H54 (cell line): ENCODE measurements around the gene CDK4.
A peak's percentile ranks its signal among the peaks of the same experiment; 100 is the strongest.
"Not testable (repeated sequence)": the region's sequence is repeated elsewhere in the genome, so short reads cannot be mapped to it uniquely, and the experiment has no call there.

Experiments
- DNase-seq: peaks from one replicate; pipeline ENCODE4 v3.0.0; 2011; ENCODE audit warnings: low spot score, mixed read lengths; ENCODE audit not compliant: insufficient read length
- FAIRE-seq: peaks from 3 replicates; lab custom pipeline; 2011; peaks lifted over from hg19 to GRCh38; lab: Jason Lieb, UNC
- POLR2A ChIP-seq: IDR thresholded peaks from 2 replicates; pipeline ENCODE4 v1.6.1; 2011; ENCODE audit warnings: low read depth, mild to moderate bottlenecking, low read length

CDK4 gene

DNA sequence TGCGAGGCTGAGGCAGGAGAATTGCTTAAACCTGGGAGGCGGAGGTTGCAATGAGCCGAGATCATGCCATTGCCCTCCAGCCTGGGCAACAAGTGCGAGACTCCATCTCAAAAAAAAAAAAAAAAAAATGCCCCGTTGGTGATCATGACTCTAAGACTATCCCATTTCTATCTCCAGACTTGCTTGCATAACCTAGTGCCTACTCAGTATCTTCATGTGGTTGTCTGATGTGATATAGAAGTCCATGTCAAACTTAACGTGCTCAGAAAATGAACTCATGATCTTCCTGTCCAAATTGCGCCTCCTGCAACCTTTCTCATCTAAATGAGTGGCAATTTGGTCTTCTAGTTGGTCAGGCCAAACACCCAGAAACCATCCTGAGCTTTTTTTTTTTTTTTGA is 25.8 kb upstream of the CDK4 start:
- FAIRE-seq = no peak
- DNase-seq = no peak
- no peak for TF ChIP-seq POLR2A

DNA sequence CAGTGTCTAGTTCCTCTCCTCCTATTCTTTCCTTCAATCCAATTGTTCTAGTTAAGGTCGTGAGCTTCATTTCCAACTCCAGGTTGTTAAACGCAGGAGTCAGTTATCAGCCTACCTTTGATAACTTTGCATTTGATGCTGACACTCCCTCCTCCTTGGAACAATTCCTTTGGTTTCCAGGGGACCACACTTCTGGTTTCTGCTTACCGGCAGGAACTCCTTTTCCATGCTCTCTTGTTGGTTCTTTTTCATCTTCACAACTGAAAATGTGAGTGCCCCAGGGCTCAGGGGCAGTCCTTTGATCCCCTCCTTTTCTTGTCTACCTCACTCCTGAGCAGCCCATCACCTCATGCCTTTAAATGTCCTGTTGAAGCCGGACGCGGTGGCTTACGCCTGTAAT is 25.3 kb upstream of the CDK4 start:
- TF ChIP-seq POLR2A = no peak
- DNase-seq = no peak
- no peak for FAIRE-seq

DNA sequence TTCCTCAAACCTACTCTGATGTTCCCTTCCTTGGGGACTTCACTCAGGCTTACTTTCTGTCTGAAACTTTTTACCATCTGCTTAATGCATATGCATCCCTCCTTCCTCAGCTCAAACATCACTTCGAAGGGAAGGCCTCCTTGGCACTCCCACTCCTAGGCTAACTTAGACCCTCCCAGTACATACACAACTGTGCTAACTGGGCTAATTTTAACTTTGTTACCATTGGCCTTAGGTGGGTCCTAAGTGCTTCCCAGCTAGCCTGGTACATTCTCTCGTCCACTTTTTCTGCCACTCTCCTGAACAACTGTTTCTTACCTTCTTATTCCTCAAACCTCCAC is 24.1 kb upstream of the CDK4 start:
- DNase-seq (no peak), FAIRE-seq (no peak)
- TF ChIP-seq POLR2A = no peak

DNA sequence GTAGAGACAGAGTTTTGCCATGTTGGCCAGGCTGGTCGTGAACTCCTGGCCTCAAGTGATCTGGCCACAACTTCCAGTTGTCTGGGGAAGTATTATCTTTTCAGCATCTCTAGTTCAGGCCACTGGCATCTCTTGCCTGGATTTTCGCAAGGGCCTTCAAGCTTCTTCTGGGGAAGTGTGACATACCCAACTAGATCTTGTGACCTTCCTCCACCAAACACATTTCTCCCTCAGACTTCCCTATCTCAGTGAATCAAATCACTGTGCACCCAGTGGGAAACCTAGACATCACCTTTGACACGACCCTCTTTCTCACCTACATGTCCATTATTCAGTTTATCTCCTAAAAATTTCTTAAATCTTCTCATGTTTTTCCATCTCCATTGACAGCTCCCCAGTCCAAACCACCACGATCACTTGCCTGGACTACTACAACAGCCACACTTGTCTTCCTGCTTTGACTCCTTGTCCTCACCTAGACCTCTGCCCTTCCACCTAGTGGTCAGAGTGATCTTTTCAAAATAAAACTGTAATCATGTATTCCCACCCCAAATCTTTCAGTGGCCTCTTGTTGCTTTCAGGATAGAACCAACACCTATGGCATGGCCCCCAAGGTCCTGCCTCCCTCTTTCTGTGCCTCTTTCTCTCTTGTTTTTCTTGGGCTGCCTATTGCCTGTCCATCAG is 23.6 kb upstream of the CDK4 start:
- no peak for FAIRE-seq
- no peak for TF ChIP-seq POLR2A
- no peak for DNase-seq

DNA sequence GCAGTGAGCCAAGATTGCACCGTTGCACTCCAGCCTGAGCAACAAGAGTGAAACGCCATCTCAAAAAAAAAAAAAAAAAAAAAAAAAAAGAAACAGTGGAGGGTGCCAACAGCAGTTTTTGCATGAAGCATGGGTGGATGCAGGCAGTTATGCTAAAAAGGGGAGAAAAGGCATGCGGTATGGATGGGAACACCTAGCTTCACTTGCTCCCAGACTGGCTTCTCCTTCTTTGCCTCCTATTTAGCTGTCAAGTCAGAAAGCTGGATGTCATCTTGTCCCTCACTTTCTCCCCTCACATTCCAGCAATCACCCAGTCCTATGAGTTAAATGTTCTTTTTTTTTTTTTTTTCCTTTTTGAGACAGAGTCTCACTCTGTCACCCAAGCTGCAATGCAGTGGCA is 22.9 kb upstream of the CDK4 start:
- FAIRE-seq = no peak
- no peak for DNase-seq
- no peak for TF ChIP-seq POLR2A

DNA sequence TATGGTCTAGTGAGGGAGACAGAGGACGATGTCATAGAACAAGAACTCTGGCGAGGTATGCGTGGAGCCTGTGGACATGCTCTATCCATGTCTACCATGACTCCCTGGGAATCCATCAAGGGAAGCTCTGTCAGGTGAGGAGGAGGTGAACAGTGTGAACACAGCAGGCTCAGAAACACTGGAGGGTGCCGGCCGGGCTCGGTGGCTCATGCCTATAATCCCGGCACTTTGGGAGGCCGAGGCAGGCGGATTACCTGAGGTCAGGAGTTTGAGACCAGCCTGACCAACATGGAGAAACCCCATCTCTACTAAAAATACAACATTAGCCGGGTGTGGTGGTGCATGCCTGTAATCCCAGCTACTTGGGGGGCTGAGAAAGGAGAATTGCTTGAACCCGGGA is 22.5 kb upstream of the CDK4 start:
- not testable (repeated sequence) for FAIRE-seq, DNase-seq

DNA sequence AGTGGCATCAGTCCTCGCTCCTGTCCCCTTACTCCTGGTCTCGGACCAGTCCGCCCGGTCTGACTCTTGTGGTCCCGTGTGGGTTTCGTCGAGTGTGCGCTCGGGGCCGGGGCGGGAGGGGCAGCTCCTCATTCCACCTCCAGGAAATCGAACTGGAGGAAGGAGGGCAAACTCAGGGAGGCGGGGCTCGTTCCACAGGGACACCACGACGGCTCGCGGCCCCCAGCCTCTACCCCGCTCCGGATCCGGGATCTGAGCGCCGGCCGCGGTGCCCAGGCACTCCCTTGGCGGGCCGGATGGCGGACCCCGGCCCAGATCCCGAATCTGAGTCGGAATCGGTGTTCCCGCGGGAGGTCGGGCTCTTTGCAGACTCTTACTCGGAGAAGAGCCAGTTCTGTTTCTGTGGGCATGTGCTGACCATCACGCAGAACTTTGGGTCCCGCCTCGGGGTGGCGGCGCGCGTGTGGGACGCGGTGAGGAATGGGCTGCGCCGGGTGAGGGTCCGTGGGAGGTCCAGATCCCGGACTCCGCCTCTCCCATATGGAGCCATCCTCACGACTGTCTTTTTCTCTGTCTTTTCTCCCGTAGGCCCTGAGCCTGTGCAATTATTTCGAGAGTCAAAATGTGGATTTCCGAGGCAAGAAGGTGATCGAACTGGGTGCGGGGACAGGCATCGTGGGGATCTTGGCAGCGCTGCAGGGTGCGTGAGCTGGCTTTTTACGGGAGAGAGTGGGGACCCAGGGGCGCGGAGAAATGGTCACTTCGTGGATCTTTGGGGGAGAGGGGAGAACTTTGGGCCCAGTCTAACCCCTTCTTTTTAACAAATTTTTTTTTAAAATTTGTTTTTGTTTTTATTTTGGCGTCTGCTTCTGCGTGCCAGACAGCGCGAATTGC is 20.6 kb upstream of the CDK4 start, which contains the start of gene EEF1AKMT3:
EEF1AKMT3 (plus strand) TSS at position 186 of the 894 bp plus-strand sequence; CDS start at position 297, 111 bp downstream.
- peak; percentile 78 for DNase-seq
- peak; percentile 27; the same call in 1 of the 2 replicates for TF ChIP-seq POLR2A
- FAIRE-seq = no peak

DNA sequence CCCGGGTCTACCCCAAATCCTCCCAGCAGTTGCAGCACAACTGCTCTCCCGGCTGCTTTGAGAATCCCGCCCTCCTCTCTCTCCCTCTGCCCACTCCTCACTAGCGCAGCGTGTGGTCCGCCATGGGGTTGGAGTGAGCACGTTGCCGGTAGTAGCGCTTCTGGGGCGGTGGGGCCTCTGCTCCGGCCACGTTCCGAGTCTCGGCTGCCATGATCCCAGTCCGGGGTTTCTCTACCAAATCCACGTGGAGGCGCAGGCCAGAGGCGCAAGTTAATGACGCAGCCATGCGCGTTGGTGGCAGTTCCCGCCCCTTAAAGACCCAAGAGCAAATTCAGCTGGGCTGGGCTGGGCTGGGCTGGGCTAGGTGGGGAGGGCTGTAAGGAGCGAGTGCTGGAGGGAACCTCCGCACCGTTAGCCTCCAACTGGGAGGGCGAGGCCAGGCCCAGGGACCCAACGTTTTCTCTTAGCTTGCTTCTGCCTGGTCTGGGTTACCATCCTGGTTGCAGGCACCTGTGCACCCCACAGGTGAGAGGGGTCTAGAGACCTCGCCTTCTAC is 19.8 kb upstream of the CDK4 start, which contains the start of gene METTL1:
METTL1 (minus strand) TSS at position 233 of the 556 bp plus-strand sequence; CDS start at position 211, 22 bp downstream.
- DNase-seq (peak; percentile 91), FAIRE-seq (no peak)
- TF ChIP-seq POLR2A = peak; percentile 44; the same call in 1 of the 2 replicates

DNA sequence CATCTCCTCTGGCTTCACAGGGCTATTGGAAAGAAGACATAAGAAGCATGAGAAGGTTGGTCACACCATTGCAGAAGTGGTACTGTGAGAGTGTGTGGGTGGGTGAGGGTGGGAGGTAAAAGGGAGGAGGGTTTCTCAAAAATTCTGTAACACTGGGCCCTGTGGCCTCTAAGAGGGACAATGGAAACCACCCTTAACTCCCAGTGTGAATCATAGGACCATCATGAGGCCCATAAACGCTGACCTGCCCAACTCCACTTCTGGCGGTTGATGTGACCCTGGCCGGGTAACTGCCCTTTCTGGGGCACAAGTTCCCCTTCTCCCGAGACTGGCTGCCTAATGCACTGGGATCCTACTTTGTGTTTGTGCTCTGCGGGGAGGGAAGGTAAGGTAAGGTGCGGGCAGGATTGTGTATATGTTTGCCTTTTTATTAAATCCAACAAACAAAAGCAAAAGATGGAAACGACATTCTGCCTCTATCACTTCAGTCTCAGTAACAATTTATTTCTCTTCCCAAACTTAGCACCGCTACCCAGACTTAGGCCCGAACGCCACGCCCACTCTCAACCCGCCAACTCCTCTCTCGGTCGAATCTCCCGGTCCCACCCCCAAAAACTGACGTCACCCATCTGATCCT is 19.2 kb upstream of the CDK4 start:
- FAIRE-seq (no peak), DNase-seq (peak; percentile 93)
- no peak for TF ChIP-seq POLR2A

DNA sequence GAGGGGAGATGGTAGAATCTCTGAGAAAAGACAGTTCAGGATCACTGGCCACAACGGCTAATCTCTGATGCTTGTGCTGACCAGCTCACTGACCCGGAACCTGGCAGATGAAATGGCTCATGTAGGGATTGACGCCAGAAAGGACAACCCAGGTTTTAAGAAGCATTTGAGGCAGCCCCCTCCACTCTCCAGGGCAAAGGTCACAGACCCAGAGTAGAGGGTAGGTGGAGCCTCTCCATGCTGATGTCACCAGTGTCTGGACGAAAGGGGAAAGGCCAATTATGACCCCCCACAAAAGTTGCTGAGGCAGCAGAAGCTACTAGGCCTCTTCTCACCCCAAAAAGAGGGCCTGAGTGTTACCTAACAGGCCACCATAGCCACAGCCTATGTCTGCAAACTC is 18.6 kb upstream of the CDK4 start:
- no peak for DNase-seq
- FAIRE-seq = no peak
- TF ChIP-seq POLR2A = no peak

DNA sequence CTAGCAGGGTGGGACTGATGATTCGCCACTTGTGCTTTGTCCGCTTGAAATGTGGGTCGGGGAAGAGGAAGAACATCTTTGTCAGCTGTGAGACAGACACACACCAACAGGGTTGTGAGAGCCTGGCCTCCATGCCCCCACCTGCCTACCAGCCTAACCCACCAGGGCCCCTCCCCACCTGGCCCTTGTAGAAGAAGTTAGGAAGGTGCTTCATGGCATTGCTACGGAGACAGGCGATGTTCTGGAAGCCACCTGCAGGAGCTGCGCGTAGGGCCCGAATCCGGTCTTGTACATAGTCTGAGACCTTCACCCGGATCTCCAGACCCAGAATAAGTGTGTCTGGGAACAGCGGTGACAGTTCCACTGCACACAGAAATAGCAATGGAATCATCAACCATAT is 17.5 kb upstream of the CDK4 start:
- DNase-seq (no peak), FAIRE-seq (no peak)
- no peak for TF ChIP-seq POLR2A

DNA sequence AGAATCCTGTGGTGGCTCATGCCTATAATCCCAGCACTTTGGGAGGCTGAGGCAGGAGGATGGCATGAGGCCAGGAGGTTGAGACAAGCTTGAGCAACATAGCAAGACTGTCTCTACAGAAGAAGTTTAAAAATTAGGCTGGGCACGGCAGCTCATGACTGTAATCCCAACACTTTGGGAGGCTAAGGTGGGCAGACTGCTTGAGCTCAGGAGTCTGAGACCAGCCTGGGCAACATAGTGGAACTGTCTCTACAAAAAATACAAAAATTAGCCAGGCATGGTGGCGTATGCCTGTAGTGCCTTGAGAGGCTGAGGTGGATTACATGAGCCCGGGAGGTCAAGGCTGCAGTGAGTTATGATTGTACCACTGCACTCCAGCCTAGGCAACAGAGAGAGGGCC is 15.8 kb upstream of the CDK4 start:
- DNase-seq (no peak), FAIRE-seq (no peak)
- TF ChIP-seq POLR2A = no peak

DNA sequence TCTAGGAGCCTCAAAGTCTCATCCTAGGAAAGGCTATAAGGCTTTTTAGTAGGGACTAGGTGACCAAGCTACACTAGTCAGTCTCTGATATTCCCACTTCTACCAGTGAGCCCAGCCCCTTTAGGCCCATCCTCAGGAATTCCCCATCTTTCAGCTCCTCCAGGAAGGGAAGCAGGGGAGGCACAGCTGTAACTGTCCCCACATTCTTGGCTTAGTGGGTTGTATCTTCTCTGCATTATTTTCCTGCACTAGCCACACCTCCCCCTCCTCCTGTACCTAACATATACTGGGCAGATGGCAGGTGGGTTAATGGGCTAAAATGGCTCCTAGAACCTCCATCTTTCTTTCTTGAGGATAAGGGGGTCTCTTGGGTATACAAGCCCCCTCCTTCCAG is 15.2 kb upstream of the CDK4 start:
- no peak for TF ChIP-seq POLR2A
- FAIRE-seq (no peak), DNase-seq (no peak)

DNA sequence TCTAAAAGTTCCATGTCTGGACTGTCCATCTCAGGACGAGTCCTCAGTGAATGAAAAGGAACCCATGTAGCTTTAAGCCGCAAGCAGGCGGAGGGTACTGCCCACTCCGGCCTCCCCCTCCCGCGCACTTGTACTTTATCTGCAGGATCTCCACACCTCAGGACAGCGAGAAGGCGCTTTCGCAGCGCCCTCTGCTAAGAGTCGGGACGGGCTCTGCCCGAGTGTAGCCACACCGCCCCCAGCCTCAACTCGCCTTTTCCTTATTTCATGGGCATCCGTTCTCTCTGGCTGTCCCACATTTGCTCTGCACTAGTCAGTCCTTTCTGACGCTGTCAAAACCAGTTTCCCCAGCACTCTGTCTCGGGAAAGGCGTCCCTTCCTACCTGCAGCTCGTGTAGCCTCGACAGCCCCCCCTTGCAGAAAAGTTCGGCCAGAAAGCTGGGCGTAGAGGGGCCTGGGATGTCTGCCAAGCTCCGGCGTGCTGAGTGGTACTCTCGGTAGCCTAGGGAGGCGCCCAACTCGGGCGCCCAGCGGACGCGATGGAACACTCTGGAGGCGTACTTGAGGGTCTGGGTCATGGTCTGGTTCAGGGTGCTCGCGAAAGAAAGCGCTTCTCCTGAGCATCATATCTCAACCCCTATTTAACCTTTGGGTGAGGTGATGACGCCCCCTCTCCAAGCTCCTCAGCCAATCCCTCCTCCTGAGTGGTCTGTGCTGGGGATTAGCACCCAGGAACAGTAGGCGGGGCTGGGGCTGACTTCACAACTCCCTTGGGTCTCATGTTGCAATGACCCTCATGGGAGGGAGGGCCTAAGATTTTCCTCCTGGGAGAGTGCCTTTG is 14.6 kb upstream of the CDK4 start, which contains the start of gene CYP27B1:
CYP27B1 (minus strand) TSS at position 615 of the 841 bp plus-strand sequence; CDS start at position 578, 37 bp downstream.
- no peak for TF ChIP-seq POLR2A
- FAIRE-seq (no peak), DNase-seq (no peak)
